Nephron (organoid): ENCODE measurements around the gene MGMT.
A peak's percentile ranks its signal among the peaks of the same experiment; 100 is the strongest.

Experiments used
- H3K27ac Mint-ChIP-seq, 3 experiments: 2 replicates each; pipeline ENCODE4 v1.8.0; 2020; ENCODE audit warnings: mixed read lengths in 3 of 3, mild to moderate bottlenecking in 2 of 3, moderate library complexity in 1 of 3
- H3K27me3 Mint-ChIP-seq: 2 replicates; pipeline ENCODE4 v1.8.0; 2021; ENCODE audit warnings: low read depth, mild to moderate bottlenecking, moderate library complexity, mixed read lengths
- H3K36me3 Mint-ChIP-seq: 2 replicates; pipeline ENCODE4 v1.8.0; 2020; ENCODE audit warnings: low read depth, mixed read lengths
- H3K4me1 Mint-ChIP-seq: 2 replicates; pipeline ENCODE4 v1.8.0; 2020; ENCODE audit warnings: mixed read lengths
- H3K4me3 Mint-ChIP-seq, 3 experiments: 2 replicates each; pipeline ENCODE4 v1.8.0; 2020; ENCODE audit warnings: mild to moderate bottlenecking in 3 of 3, mixed read lengths in 3 of 3, moderate library complexity in 2 of 3
- H3K9me3 Mint-ChIP-seq: 2 replicates; pipeline ENCODE4 v1.8.0; 2020; ENCODE audit warnings: mixed read lengths
- TF ChIP-seq, protein P1 (sequence below), 3 experiments: fragments of 200-600 bp; sonication (generic); IDR thresholded peaks; one replicate each; pipeline ENCODE4 v1.5.0; 2021; ENCODE audit warnings: antibody characterized with exemption in 3 of 3; ENCODE audit not compliant: unreplicated experiment in 3 of 3

MGMT gene

GRCh38 chr10:129697463-129698247, 230.6 kb downstream of the MGMT start:
- Mint-ChIP-seq H3K9me3 (no peaks in the 10 kb centered on the region), H3K27ac (no peak overlapping the region), H3K27me3 (peaks cover 11% of the 10 kb centered on the region), H3K4me1 (peaks cover 48% of the 10 kb centered on the region), H3K4me3 (no peak overlapping the region), H3K36me3 (no peaks in the 10 kb centered on the region)
- TF ChIP-seq, protein P1, sequence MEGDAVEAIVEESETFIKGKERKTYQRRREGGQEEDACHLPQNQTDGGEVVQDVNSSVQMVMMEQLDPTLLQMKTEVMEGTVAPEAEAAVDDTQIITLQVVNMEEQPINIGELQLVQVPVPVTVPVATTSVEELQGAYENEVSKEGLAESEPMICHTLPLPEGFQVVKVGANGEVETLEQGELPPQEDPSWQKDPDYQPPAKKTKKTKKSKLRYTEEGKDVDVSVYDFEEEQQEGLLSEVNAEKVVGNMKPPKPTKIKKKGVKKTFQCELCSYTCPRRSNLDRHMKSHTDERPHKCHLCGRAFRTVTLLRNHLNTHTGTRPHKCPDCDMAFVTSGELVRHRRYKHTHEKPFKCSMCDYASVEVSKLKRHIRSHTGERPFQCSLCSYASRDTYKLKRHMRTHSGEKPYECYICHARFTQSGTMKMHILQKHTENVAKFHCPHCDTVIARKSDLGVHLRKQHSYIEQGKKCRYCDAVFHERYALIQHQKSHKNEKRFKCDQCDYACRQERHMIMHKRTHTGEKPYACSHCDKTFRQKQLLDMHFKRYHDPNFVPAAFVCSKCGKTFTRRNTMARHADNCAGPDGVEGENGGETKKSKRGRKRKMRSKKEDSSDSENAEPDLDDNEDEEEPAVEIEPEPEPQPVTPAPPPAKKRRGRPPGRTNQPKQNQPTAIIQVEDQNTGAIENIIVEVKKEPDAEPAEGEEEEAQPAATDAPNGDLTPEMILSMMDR (IDR thresholded peaks at IDR 0.05; ENCODE audit: unreplicated experiment in 3 of 3) = no peak

GRCh38 chr10:129699722-129700340, 232.8 kb downstream of the MGMT start:
- Mint-ChIP-seq H3K9me3 (no peaks in the 10 kb centered on the region), H3K36me3 (no peaks in the 10 kb centered on the region), H3K4me3 (no peak overlapping the region), H3K27ac (no peak overlapping the region), H3K4me1 (peaks cover 50% of the 10 kb centered on the region), H3K27me3 (peaks cover 23% of the 10 kb centered on the region)
- TF ChIP-seq, protein P1 (IDR thresholded peaks at IDR 0.05; ENCODE audit: unreplicated experiment in 3 of 3) = no peak

DNA sequence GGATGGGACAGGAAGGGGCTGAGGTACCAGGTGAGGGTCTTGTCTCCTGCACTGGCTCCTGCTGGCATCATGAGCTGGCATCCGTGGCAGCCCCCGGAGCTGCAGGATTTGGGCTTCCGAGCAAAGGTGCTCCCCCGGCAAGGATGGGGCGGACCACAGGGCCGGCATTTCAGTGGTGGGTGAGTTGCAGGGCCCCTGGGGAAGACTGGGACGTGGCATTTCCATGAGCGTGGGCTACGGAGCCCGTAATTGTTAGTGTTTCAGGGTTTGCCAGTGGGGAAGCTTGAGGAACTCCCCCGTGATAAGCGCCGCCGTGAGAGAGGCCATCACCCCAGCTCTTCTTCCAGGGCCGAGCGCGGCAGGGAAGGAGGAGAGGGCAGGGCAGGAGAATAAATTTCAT, 235.6 kb downstream of the MGMT start:
- peaks cover 35% of the 10 kb centered on the region for H3K4me1 Mint-ChIP-seq
- no peak overlapping the region for H3K4me3 Mint-ChIP-seq
- TF ChIP-seq, protein P1 (IDR thresholded peaks at IDR 0.05; ENCODE audit: unreplicated experiment in 3 of 3) = no peak
- H3K27me3 Mint-ChIP-seq = peaks cover 39% of the 10 kb centered on the region
- no peaks in the 10 kb centered on the region for H3K9me3 Mint-ChIP-seq
- H3K27ac Mint-ChIP-seq = peak overlapping the region in 1 of 3 experiments; percentile 38
- no peaks in the 10 kb centered on the region for H3K36me3 Mint-ChIP-seq

GRCh38 chr10:129703287-129704137, 236.5 kb downstream of the MGMT start:
- H3K36me3 Mint-ChIP-seq = no peaks in the 10 kb centered on the region
- peaks cover 39% of the 10 kb centered on the region for H3K27me3 Mint-ChIP-seq

DNA sequence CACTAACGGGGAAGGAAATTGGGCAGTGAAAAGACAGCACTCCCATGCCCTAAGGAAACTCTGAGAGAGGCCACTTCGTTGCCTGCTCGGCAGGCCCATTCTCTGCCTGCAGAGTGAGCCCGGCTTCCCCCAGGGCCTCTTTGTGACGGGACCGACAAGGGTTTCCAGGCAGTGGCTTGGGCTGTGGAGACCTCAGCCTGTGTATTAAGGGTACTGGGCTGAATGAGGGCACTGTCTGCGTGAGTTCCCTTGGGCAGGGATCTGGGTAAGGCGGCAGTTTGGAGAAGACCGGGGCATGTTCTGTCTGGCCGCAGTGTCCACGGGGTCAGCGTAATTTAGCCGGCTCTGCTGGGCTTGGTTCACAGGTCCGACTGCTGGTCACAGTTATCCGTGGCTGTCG, 237.2 kb downstream of the MGMT start:
- Mint-ChIP-seq H3K4me3 (no peak overlapping the region), H3K27me3 (peaks cover 39% of the 10 kb centered on the region), H3K4me1 (peaks cover 43% of the 10 kb centered on the region), H3K36me3 (peaks cover 6% of the 10 kb centered on the region), H3K9me3 (no peaks in the 10 kb centered on the region), H3K27ac (peak overlapping the region in 1 of 3 experiments; percentile 44)
- TF ChIP-seq, protein P1 (IDR thresholded peaks at IDR 0.05; ENCODE audit: unreplicated experiment in 3 of 3) = no peak

More at GRCh38 chr10:129703287-129704137, 236.5 kb downstream of the MGMT start:
- TF ChIP-seq, protein P1 (IDR thresholded peaks at IDR 0.05; ENCODE audit: unreplicated experiment in 3 of 3) = no peak
- Mint-ChIP-seq H3K9me3 (no peaks in the 10 kb centered on the region), H3K4me1 (peaks cover 43% of the 10 kb centered on the region), H3K4me3 (no peak overlapping the region), H3K27ac (peak overlapping the region in 2 of 3 experiments; percentile 38 to 44)
